Endodermal cell (in vitro differentiated cells): ENCODE results near the gene PPP1R12B. TPM values are rescaled to one million over a fixed set of nuclear protein-coding genes. Genes with fewer than 3 reads are reported as not detected.

Experiments used
- DNase-seq: peaks from one replicate; pipeline ENCODE4 v3.0.0-alpha.2; 2017
- H3K27ac ChIP-seq: 2 replicates; pipeline ENCODE4 v1.5.1; 2013; ENCODE audit warnings: mild to moderate bottlenecking, low read depth, low read length, moderate library complexity
- H3K27me3 ChIP-seq: 2 replicates; pipeline ENCODE4 v1.6.1; 2013; ENCODE audit warnings: mild to moderate bottlenecking, low read length, moderate library complexity; ENCODE audit not compliant: insufficient read depth, control insufficient read depth, poor library complexity, severe bottlenecking
- H3K36me3 ChIP-seq: 2 replicates; pipeline ENCODE4 v1.7.0; 2013; ENCODE audit warnings: mild to moderate bottlenecking, low read length, moderate library complexity; ENCODE audit not compliant: control insufficient read depth, insufficient read depth
- H3K4me1 ChIP-seq: one replicate; pipeline ENCODE4 v1.7.0; 2013; ENCODE audit warnings: low read length; ENCODE audit not compliant: control insufficient read depth, insufficient read depth
- H3K4me3 ChIP-seq: 2 replicates; pipeline ENCODE4 v1.5.1; 2013; ENCODE audit warnings: mild to moderate bottlenecking, low read length, moderate library complexity
- H3K9ac ChIP-seq: 2 replicates; pipeline ENCODE4 v1.6.1; 2013; ENCODE audit warnings: mild to moderate bottlenecking, low read length, moderate library complexity; ENCODE audit not compliant: poor library complexity, severe bottlenecking; ENCODE audit errors: extremely low read depth
- H3K9me3 ChIP-seq: 2 replicates; pipeline ENCODE4 v1.6.1; 2013; ENCODE audit warnings: mild to moderate bottlenecking, low read length, moderate library complexity; ENCODE audit not compliant: control insufficient read depth
- H3K27ac Mint-ChIP-seq: 2 replicates; pipeline ENCODE4 v1.8.0; 2020; ENCODE audit warnings: mixed read lengths
- H3K27me3 Mint-ChIP-seq: 2 replicates; pipeline ENCODE4 v1.8.0; 2021; ENCODE audit warnings: mild to moderate bottlenecking, mixed read lengths; ENCODE audit not compliant: insufficient read depth
- H3K36me3 Mint-ChIP-seq: 2 replicates; pipeline ENCODE4 v1.8.0; 2020; ENCODE audit warnings: low read depth, mixed read lengths
- H3K4me1 Mint-ChIP-seq: 2 replicates; pipeline ENCODE4 v1.8.0; 2020; ENCODE audit warnings: mixed read lengths
- H3K4me3 Mint-ChIP-seq: 2 replicates; pipeline ENCODE4 v1.8.0; 2020; ENCODE audit warnings: mild to moderate bottlenecking, moderate library complexity, mixed read lengths
- H3K9me3 Mint-ChIP-seq: 2 replicates; pipeline ENCODE4 v1.8.0; 2020; ENCODE audit warnings: mild to moderate bottlenecking, mixed read lengths
- CTCF ChIP-seq: fragments of 200-600 bp; sonication (generic); conservative IDR thresholded peaks from 2 replicates; pipeline ENCODE4 v1.5.0; 2021; ENCODE audit warnings: antibody characterized with exemption, mild to moderate bottlenecking
- WGBS, 2 experiments: methylation state at CpG; one replicate each; pipeline versions ENCODE4 v1.1.5 to v1.1.7; 2013; ENCODE audit warnings: missing lambda C conversion rate in 2 of 2, mixed read lengths in 1 of 2; ENCODE audit not compliant: insufficient coverage in 1 of 2, insufficient read length in 1 of 2; 5-methylcytosine and 5-hydroxymethylcytosine counted together
- total RNA-seq, 2 donors: library from RNA; stranded (reverse); fragmentation: NEBNext Ultra II Directional in 1 of 2; extraction: Animal tissue kit (Norgen Biotek cat#: 25700) in 1 of 2; gene quantifications; 2 replicates in 1 of 2; 3 replicates in 1 of 2; pipeline ENCODE4 v1.2.1, GENCODE V29; 2021

PPP1R12B gene
- total RNA-seq, 2 donors from 2014 or later = 19.2 to 20.3 TPM

- 64 to 73% methylated on average over 2 to 3 of the region's 3 CpGs for WGBS, 2 experiments
- Histone ChIP-seq H3K27ac (no peak overlapping the region), H3K4me1 (no peaks in the 10 kb centered on the region), H3K27me3 (no peaks in the 10 kb centered on the region), H3K9ac (no peak overlapping the region), H3K4me3 (no peak overlapping the region), H3K36me3 (no peaks in the 10 kb centered on the region), H3K9me3 (no peaks in the 10 kb centered on the region)
- TF ChIP-seq CTCF = no peak
- Mint-ChIP-seq H3K27me3 (no peaks in the 10 kb centered on the region), H3K36me3 (peaks cover 4% of the 10 kb centered on the region), H3K4me1 (peaks cover 8% of the 10 kb centered on the region), H3K27ac (peak overlapping the region; percentile 3), H3K4me3 (no peak overlapping the region), H3K9me3 (no peaks in the 10 kb centered on the region)
- DNase-seq = no peak
Observed at GRCh38 chr1:202361701-202362100, 13.2 kb downstream of the PPP1R12B start.

- no peaks in the 10 kb centered on the region for H3K9me3 Mint-ChIP-seq
- Histone ChIP-seq H3K27me3 (no peaks in the 10 kb centered on the region), H3K27ac (no peak overlapping the region), H3K36me3 (no peaks in the 10 kb centered on the region), H3K9me3 (no peaks in the 10 kb centered on the region), H3K9ac (no peak overlapping the region), H3K4me1 (no peaks in the 10 kb centered on the region), H3K4me3 (no peak overlapping the region)
- H3K4me3 Mint-ChIP-seq = no peak overlapping the region
- H3K27me3 Mint-ChIP-seq = no peaks in the 10 kb centered on the region
- no peak for TF ChIP-seq CTCF
- no peak for DNase-seq
- H3K36me3 Mint-ChIP-seq = peaks cover 1% of the 10 kb centered on the region
- 63 to 87% methylated on average over 2 of the region's 2 CpGs for WGBS, 2 experiments
- H3K4me1 Mint-ChIP-seq = peaks cover 8% of the 10 kb centered on the region
- H3K27ac Mint-ChIP-seq = peak overlapping the region; percentile 3
Observed at GRCh38 chr1:202362212-202362611, 13.7 kb downstream of the PPP1R12B start.

GRCh38 chr1:202365092-202365815 is 16.8 kb downstream of the PPP1R12B start:
- DNase-seq = no peak
- peaks cover 8% of the 10 kb centered on the region for H3K4me1 Mint-ChIP-seq
- H3K27ac Mint-ChIP-seq = peak overlapping the region; percentile 48
- no peak for TF ChIP-seq CTCF
- Histone ChIP-seq H3K27ac (no peak overlapping the region), H3K36me3 (no peaks in the 10 kb centered on the region), H3K9me3 (no peaks in the 10 kb centered on the region), H3K9ac (no peak overlapping the region), H3K4me1 (no peaks in the 10 kb centered on the region), H3K27me3 (no peaks in the 10 kb centered on the region), H3K4me3 (no peak overlapping the region)
- H3K4me3 Mint-ChIP-seq = no peak overlapping the region
- 76 to 88% methylated on average over 4 of the region's 4 CpGs for WGBS, 2 experiments
- H3K9me3 Mint-ChIP-seq = no peaks in the 10 kb centered on the region
- H3K36me3 Mint-ChIP-seq = no peaks in the 10 kb centered on the region
- H3K27me3 Mint-ChIP-seq = no peaks in the 10 kb centered on the region
